CD4-positive, alpha-beta T cell (primary cell): ENCODE results near the gene UBE3B. TPM values are rescaled to one million over a fixed set of nuclear protein-coding genes. Genes with fewer than 3 reads are reported as not detected.

Experiments
- ATAC-seq: fragments of 200-7000 bp; cut with Tn5 transposase; one replicate; pipeline ENCODE4 v1.10.0; 2022; ENCODE audit warnings: mild to moderate bottlenecking; ENCODE audit not compliant: poor library complexity
- CTCF ChIA-PET: fragments of 350-600 bp; sonication (Branson Sonifier 250); formaldehyde crosslinking; loops from one replicate; lab custom pipeline; 2021; ENCODE audit warnings: antibody characterized with exemption, inconsistent platforms; lab: Charles Lee
- POLR2A ChIA-PET: fragments of 350-600 bp; sonication (Branson Sonifier 250); formaldehyde crosslinking; loops from one replicate; lab custom pipeline; 2021; ENCODE audit warnings: antibody characterized with exemption, inconsistent platforms; lab: Charles Lee
- DNase-seq, 14 experiments: peaks; one replicate each; pipeline ENCODE4 v3.0.0-alpha.2; 2013 to 2020; ENCODE audit warnings: mixed read lengths in 2 of 14
- H3K27ac ChIP-seq, 2 donors: one replicate each; pipeline versions ENCODE4 v1.5.1 to v1.7.0; 2013; ENCODE audit warnings: low read length in 2 of 2, low read depth in 1 of 2, mild to moderate bottlenecking in 1 of 2
- H3K27me3 ChIP-seq, 2 experiments: 1 replicate in 1 of 2; 2 replicates in 1 of 2; pipeline versions ENCODE4 v1.6.1 to v1.7.0; 2013; ENCODE audit warnings: low read length in 2 of 2, control low read depth in 1 of 2, mild to moderate bottlenecking in 1 of 2, moderate library complexity in 1 of 2; ENCODE audit not compliant: insufficient read depth in 2 of 2, control insufficient read depth in 1 of 2
- H3K36me3 ChIP-seq: one replicate; pipeline ENCODE4 v1.6.1; 2013; ENCODE audit warnings: low read length, control low read depth; ENCODE audit not compliant: insufficient read depth
- H3K4me1 ChIP-seq: one replicate; pipeline ENCODE4 v1.6.1; 2013; ENCODE audit warnings: low read length, control low read depth; ENCODE audit not compliant: insufficient read depth
- H3K4me3 ChIP-seq: one replicate; pipeline ENCODE4 v1.5.1; 2013; ENCODE audit warnings: mild to moderate bottlenecking, low read length, moderate library complexity
- H3K9me3 ChIP-seq, 2 experiments: 1 replicate in 1 of 2; 2 replicates in 1 of 2; pipeline versions ENCODE4 v1.6.1 to v1.7.0; 2013; ENCODE audit warnings: low read length in 2 of 2, mild to moderate bottlenecking in 2 of 2, control low read depth in 1 of 2, moderate library complexity in 1 of 2; ENCODE audit not compliant: control insufficient read depth in 1 of 2, insufficient read depth in 1 of 2
- H3K27ac Mint-ChIP-seq: one replicate; pipeline ENCODE4 v1.8.0; 2020; ENCODE audit warnings: mixed read lengths
- H3K27me3 Mint-ChIP-seq: one replicate; pipeline ENCODE4 v1.8.0; 2021; ENCODE audit warnings: mixed read lengths
- H3K36me3 Mint-ChIP-seq: one replicate; pipeline ENCODE4 v1.8.0; 2021; ENCODE audit warnings: low read depth, mixed read lengths
- H3K4me1 Mint-ChIP-seq: one replicate; pipeline ENCODE4 v1.8.0; 2021; ENCODE audit warnings: low read depth, mixed read lengths
- H3K4me3 Mint-ChIP-seq: one replicate; pipeline ENCODE4 v1.8.0; 2020; ENCODE audit warnings: mild to moderate bottlenecking, mixed read lengths
- H3K9me3 Mint-ChIP-seq: one replicate; pipeline ENCODE4 v1.8.0; 2020; ENCODE audit warnings: mixed read lengths
- CTCF ChIP-seq: fragments of 200-600 bp; IDR thresholded peaks from one replicate; pipeline ENCODE4 v1.8.0; 2022; ENCODE audit warnings: antibody characterized with exemption, mild to moderate bottlenecking
- intact Hi-C, 2 experiments: fragments of 100-400 bp; cut with DNase I in 1 of 2; cut with micrococcal nuclease in 1 of 2; formaldehyde crosslinking; loops; one replicate each; pipeline versions ENCODE4 v1.15.1 to v1.9.0; 2023 to 2025; cut with DNase I, micrococcal nuclease
- total RNA-seq, 174 experiments: library from RNA in 2 of 174; stranded (reverse) in 2 of 174; gene quantifications; one replicate each; pipeline ENCODE4 v1.2.3 and lab custom pipeline; 2021 to 2026

UBE3B gene
- total RNA-seq, 2 experiments from 2014 or later = 17.2 to 19.9 TPM

- H3K4me3 Mint-ChIP-seq = no peak overlapping the region
- H3K36me3 ChIP-seq = no peaks in the 10 kb centered on the region
- peaks cover 11% of the 10 kb centered on the region for H3K4me1 Mint-ChIP-seq
- no peak for TF ChIP-seq CTCF
- H3K27ac Mint-ChIP-seq = no peak overlapping the region
- H3K27ac ChIP-seq = no peak overlapping the region
- H3K9me3 Mint-ChIP-seq = no peaks in the 10 kb centered on the region
- H3K27me3 ChIP-seq = no peaks in the 10 kb centered on the region
- ChIA-PET CTCF (interaction anchor here (1.0 to 1.4 kb wide), 3 partner anchors 39 to 411 kb away, joined by 3 read pairs; partner anchors contain the start of gene UBE3B), POLR2A (interaction anchor here (1.4 kb wide), 1 partner anchor 44 kb away, joined by 3 read pairs; the partner anchor contains the start of genes KCTD10 and UBE3B)
- peaks cover 0 to 4% of the 10 kb centered on the region in 2 experiments for H3K9me3 ChIP-seq
- intact Hi-C loops = no loop called here
- no peaks in the 10 kb centered on the region for H3K36me3 Mint-ChIP-seq
- H3K4me3 ChIP-seq = no peak overlapping the region
- peaks cover 7% of the 10 kb centered on the region for H3K4me1 ChIP-seq
- DNase-seq (no peak), ATAC-seq (no peak)
- H3K27me3 Mint-ChIP-seq = no peaks in the 10 kb centered on the region
Observed at GRCh38 chr12:109433618-109434017, 43.8 kb upstream of the UBE3B start.

- CTCF ChIA-PET = no interaction called here
- TF ChIP-seq CTCF = no peak
- Histone ChIP-seq H3K27ac (no peak overlapping the region), H3K4me1 (peaks cover 7% of the 10 kb centered on the region), H3K9me3 (peaks cover 0 to 4% of the 10 kb centered on the region in 2 experiments), H3K4me3 (no peak overlapping the region), H3K27me3 (no peaks in the 10 kb centered on the region), H3K36me3 (no peaks in the 10 kb centered on the region)
- H3K27ac Mint-ChIP-seq = no peak overlapping the region
- no peak overlapping the region for H3K4me3 Mint-ChIP-seq
- H3K4me1 Mint-ChIP-seq = peaks cover 11% of the 10 kb centered on the region
- ATAC-seq (no peak), DNase-seq (no peak)
- H3K27me3 Mint-ChIP-seq = no peaks in the 10 kb centered on the region
- H3K36me3 Mint-ChIP-seq = no peaks in the 10 kb centered on the region
- POLR2A ChIA-PET = no interaction called here
- intact Hi-C loops = no loop called here
- H3K9me3 Mint-ChIP-seq = no peaks in the 10 kb centered on the region
Observed at GRCh38 chr12:109434582-109434981, 42.9 kb upstream of the UBE3B start.

- intact Hi-C loops = no loop called here
- Mint-ChIP-seq H3K4me3 (no peak overlapping the region), H3K27ac (no peak overlapping the region), H3K4me1 (peaks cover 11% of the 10 kb centered on the region), H3K36me3 (no peaks in the 10 kb centered on the region), H3K9me3 (no peaks in the 10 kb centered on the region), H3K27me3 (no peaks in the 10 kb centered on the region)
- ChIA-PET CTCF (no interaction called here), POLR2A (interaction anchor here (1.5 kb wide), 1 partner anchor 41 kb away, joined by 4 read pairs; the partner anchor contains the start of genes KCTD10 and UBE3B)
- no peak for TF ChIP-seq CTCF
- Histone ChIP-seq H3K4me3 (no peak overlapping the region), H3K27ac (no peak overlapping the region), H3K36me3 (no peaks in the 10 kb centered on the region), H3K27me3 (no peaks in the 10 kb centered on the region), H3K4me1 (peaks cover 7% of the 10 kb centered on the region), H3K9me3 (no peaks in the 10 kb centered on the region)
- DNase-seq = no peak
- ATAC-seq = no peak
Observed at GRCh38 chr12:109435428-109436187, 41.8 kb upstream of the UBE3B start.
